ENCODE results near the gene PRRC2C.
"Not testable (repeated sequence)": the region's sequence is repeated elsewhere in the genome, so short reads cannot be mapped to it uniquely, and the experiment has no call there.

Gene PRRC2C

DNA sequence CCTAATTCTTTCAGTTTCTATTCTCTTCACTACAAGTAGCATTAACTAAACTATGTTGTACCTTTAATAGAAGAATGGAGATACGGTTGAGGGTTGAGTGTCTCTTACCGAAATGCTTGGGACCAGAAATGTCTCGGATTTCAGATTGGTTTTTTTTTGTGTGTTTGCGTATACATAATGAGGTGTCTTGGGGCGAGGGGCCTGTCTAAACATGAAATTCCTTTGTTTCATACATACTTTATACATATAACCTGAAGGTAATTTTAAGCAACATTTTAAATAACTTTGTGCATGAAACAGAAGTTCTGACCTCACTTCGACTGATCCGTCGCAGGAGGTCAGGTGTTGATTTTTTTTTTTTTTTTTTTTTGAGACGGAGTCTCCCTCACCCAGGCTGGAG, 100.4 kb downstream of the PRRC2C start:
- no peak for DNase-seq (ENCODE audit: low read depth)

DNA sequence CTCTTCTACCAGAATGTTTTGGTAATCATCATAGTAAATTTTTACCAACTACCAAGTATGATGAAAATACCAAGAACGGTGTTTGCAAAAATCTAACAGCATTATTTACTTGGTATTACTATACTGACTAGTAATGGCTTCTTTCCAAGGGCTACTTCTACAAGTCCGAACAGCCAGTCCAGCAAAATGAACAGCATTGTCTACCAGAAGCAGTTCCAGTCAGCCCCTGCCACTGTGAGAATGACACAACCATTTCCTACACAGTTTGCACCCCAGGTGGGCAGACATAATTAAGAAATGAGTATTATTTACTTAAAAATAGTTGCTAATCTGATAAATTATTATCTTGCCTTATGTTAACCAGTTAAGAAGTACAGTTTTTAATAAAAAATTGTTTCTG, 102.9 kb downstream of the PRRC2C start:
- DNase-seq (ENCODE audit: low read depth), result no peak

DNA sequence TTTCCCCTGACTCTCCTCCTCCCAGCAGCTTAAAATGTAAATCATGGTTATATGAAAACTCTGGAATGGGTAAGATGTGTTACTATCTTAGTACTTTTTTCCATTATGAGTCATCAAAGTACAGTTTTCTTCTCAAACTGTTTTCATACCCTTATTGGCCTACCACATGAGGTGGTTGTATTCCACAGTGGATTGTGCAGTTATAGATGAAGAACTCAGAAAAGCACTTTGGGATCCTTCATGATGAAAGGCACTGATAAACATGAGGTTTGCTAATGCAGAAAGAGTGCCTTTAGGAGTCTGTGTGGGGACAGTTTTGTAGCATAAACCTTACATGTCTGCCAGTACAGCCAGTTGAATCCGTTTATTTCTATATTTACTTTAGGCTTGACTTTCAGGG, 104.7 kb downstream of the PRRC2C start:
- DNase-seq (ENCODE audit: low read depth), result peak; percentile 65

DNA sequence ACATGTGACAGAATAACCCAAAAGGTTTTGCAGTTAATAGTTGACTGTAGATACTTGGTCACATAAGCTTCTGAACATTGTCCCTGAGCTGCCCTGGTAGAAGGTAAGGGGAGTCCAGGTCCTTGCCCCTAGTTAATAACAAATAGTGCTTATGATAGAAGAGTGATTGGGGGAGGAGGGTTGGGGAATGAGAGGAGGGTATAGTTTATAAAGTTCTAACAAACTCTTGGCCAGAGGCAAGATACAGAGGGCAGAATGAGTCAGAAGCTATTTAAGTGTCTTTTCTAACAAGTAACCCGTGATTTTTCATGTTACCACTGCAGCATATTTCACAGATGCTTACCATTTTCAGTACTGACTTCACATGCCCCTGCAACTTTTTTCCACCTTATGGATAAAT, 110.0 kb downstream of the PRRC2C start:
- DNase-seq (ENCODE audit: low read depth), result peak; percentile 15

GRCh38 chr1:171596119-171596518, 110.8 kb downstream of the PRRC2C start:
- DNase-seq (ENCODE audit: low read depth), result no peak

DNA sequence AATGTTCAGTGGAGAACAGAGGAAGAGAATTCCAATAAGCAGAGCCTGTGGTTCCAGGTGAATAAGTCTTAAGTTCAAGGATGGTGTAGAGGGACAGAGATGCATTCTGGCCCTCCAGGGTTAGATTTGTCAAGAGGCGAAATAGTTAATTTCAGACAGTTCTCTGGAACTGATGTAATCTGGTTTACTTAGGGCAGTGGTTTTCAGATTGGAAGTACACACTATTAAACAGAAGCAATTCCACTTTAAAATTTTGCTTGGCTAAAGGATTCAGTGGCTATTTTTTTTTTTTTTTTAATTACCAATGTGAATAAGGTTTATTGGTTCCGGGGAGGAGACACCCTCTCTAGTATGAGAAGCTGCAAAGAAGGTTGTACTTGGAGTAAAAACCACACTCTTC, 111.4 kb downstream of the PRRC2C start:
- no peak for DNase-seq (ENCODE audit: low read depth)

GRCh38 chr1:171597203-171597602, 111.9 kb downstream of the PRRC2C start:
- no peak for DNase-seq (ENCODE audit: low read depth)

DNA sequence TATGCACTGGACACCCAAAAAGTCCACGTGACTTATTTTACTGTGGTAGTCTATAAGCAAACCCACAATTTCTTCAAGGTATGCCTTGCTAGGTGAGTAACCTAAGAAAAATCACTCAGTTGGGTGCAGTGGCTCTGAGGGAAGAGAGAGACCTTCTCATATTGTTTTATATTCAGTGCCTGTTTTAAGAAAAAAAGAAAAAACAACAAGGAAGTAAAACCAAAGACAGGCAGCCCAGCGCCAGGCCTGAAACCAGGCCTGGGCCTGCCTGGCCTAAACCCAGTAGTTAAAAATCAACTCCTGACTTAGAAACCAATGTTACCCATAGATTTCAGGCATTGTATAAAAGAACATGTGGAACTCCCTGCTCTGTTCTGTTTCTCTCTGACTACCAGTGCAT, 115.0 kb downstream of the PRRC2C start:
- not testable (repeated sequence) for DNase-seq (ENCODE audit: low read depth)

DNA sequence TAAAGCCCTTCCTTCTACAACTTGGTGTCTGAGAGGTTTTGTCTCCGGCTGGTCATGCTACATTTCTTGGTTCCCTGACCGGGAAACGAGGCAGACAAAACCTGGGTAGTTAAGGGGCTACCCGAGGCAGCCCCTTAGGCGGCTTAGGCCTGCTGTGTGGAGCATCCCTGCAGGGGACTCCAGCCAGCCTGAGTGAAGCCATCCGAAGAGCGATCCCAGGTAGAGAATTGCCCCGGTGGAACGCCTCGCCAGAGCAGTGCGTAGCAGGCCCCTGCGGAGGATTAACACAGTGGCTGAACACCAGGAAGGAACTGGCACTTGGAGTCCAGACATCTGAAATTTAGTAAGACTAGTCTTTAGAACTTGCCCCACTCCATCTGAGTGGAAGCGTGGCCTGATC, 115.5 kb downstream of the PRRC2C start:
- no peak for DNase-seq (ENCODE audit: low read depth)

DNA sequence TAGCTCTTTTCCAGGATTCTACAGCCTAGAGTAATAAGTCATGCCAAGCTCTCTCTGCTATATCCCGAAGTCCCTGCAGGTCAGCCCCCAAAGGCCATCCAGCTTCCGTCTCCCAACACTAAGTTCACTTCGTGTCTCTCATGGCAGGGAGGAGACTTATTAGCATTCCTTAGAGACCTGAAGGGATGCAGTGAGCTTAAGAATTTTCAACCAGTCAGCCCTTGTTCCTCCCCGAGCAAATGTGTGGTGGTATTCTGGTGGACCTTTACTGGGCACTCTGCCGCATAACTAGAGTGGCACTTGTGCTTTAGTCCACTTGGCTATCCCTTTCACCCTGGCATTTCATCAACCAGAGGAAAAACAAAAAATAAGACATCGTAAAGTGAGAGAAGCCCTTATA, 117.7 kb downstream of the PRRC2C start:
- DNase-seq (ENCODE audit: low read depth), result not testable (repeated sequence)

DNA sequence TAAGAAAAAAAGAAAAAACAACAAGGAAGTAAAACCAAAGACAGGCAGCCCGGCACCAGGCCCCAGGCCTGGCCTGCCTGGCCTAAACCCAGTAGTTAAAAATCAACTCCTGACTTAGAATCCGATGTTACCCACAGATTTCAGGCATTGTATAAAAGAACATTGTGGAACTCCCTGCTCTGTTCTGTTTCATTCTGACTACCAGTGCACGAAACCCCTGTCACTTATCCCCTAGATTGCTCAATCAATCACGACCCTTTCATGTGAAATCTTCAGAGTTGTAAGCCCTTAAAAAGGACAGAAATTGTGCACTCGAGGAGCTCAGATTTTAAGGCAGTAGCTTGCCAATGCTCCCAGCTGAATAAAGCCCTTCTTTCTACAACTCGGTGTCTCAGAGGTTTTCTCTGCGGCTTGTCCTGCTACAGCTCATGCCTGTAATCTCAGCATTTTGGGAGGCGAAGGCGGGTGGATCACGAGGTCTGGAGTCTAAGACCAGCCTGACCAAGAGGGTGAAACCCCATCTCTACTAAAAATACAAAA, 121.1 kb downstream of the PRRC2C start:
- no peak for DNase-seq (ENCODE audit: low read depth)

DNA sequence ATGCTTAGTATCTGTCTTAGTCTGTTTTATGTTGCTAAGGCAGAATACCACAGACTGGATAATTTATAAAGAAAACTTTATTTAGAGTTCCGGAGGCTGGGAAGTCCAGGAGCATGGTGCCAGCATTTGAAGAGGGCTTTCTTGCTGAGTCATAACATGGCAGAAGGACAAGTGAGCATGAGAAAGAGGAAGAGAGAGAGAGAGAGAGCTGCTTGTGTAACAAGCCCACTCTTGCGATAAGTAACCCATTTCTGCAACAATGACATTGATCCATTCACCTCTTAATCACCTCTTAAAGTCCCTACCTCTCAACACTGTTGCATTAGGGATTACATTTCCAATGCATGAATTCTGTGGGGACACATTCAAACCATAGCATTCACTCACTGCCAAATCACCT, 125.1 kb downstream of the PRRC2C start:
- peak; percentile 36 for DNase-seq (ENCODE audit: low read depth)

GRCh38 chr1:171611306-171611705, 126.0 kb downstream of the PRRC2C start:
- peak; percentile 9 for DNase-seq (ENCODE audit: low read depth)

GRCh38 chr1:171613282-171613681, 128.0 kb downstream of the PRRC2C start:
- no peak for DNase-seq (ENCODE audit: low read depth)

DNA sequence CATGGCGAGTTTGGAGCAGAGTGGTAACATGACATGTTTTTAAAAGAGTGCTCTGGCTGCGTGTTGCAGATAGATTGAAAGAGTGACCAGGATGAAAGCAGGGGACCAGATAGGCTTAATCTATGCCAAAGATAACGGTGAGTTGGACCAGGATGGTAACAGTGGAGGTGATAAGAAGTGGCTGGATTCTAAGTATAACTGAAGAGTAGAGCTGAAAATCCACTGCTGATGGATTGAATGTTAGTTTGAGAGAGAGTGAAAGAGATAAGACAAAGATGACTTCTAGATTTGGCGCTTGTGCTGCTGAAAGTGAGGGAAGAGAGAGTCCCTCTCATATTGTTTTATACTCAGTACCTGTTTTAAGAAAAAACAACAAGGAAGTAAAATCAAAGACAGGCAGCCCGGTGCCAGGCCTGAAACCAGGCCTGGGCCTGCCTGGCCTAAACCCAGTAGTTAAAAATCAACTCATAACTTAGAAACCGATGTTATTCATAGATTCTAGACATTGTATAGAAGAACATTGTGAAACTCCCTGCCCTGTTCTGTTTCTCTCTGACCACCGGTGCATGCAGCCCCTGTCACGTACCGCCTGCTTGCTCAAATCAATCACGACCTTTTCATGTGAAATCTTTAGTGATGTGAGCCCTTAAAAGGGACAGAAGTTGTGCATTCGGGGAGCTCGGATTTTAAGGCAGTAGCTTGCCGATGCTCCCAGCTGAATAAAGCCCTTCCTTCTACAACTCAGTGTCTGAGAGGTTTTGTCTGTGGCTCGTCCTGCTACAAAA, 130.0 kb downstream of the PRRC2C start:
- not testable (repeated sequence) for DNase-seq (ENCODE audit: low read depth)

- no peak for DNase-seq (ENCODE audit: low read depth)
Measured at GRCh38 chr1:171616586-171616985, 131.3 kb downstream of the PRRC2C start.

DNA sequence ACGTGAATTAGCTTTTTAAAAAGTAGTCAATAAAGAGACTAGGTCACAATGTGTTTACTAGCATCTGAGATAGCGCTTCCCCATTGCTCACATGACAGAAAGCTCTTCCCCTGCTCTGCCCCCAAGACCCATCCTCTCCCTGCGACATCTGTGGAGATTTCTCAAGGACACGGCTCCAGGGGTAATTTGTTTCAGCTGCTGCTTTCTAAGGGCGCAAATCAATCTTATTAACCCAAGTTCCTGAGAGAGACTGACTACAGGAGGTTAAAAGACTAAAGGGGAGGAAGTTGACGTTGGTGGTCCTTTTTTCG, 136.8 kb downstream of the PRRC2C start, which contains the start of gene MYOCOS:
Gene MYOCOS, plus strand, starts transcription at position 92 of the 311 bp plus-strand sequence. CDS start 1,641 bp downstream, outside the sequence.
- DNase-seq (ENCODE audit: low read depth), result no peak

DNA sequence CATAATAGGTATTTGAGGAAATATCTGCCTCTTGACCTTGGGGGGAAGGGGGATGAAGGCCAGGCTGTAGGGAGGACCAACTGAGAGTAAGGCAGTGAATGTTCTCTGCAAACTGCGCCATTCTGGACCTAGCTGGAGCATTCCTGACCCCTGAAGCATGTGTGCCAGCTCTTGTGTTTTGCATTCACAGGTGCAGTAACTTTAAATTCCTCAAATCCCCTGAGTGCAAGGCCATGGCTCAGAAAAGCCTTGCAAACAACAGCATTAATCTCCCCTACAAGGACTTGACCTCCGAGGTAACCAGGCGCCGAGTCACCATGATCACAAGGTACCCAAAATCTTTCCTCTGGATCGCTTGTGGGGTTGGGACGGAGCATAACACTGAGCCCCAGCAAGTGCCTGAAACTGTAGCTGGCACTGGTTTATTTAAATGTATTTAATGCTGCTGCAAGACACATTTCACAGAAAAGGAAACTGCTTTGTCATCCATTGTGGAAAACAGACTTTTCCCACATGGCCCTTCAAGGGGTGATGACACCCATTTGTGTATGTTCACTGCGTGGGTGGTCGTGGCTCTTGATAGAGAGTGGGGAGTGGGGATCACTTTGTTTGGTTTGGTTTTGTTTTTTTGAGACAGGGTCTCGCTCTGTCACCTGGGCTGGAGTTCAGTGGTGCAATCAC, 138.5 kb downstream of the PRRC2C start:
- DNase-seq (ENCODE audit: low read depth), result no peak

DNA sequence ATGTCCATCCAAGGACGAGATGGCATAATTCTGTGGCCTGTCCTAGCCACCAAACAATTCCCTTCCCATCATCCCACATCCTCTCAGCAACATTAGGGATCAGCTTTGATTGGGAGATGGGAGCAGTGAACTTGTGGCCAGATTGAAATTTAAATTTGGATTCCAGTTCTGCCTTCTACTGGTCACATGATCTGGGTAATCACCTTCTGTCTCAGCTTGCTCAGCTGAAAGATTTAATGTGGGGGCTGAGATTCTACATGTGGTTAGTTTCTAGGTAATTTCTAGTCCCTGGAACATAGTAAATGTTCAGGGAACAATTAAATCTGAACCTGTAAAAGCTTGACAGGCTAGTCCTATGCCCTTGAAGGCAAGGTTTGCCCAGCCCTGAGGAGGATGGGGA, 139.9 kb downstream of the PRRC2C start:
- no peak for DNase-seq (ENCODE audit: low read depth)

DNA sequence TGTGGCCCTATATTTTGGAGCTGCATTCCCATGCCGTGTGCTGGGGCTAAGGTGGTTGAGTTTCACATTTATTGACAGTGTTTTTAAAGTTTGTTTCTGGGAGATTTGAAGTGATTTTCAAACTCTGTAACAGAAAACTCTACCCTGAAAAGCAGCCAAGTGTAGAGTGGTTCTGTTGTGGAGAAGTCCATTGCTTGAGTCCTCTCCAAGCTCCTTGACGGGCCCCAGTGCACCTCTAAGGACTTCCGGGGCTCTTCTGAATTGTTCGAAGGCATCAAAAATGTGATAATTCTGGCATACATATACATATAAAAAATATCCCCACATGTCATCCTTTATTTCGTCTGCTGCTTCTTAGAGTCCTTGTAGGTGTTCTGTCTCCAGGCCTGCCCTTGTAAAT, 141.7 kb downstream of the PRRC2C start:
- DNase-seq (ENCODE audit: low read depth), result no peak

GRCh38 chr1:171628225-171628624, 142.9 kb downstream of the PRRC2C start:
- DNase-seq (ENCODE audit: low read depth), result no peak

- no peak for DNase-seq (ENCODE audit: low read depth)
Measured at GRCh38 chr1:171635661-171636060, 150.3 kb downstream of the PRRC2C start.

- DNase-seq (ENCODE audit: low read depth), result no peak
Measured at GRCh38 chr1:171636141-171636540, 150.8 kb downstream of the PRRC2C start.

Measured in stromal cell of bone marrow (primary cell).